SK-N-SH (cell line): ENCODE data around the gene GAN.

Experiments used
- EZH2phosphoT487 ChIP-seq: fragments of 200-600 bp; sonication (generic); IDR thresholded peaks from 2 replicates; pipeline ENCODE4 v1.6.1; 2017; ENCODE audit warnings: low read depth, mixed run types, mild to moderate bottlenecking, antibody characterized with exemption, moderate library complexity, borderline replicate concordance
- TF ChIP-seq, protein P1 (sequence below): fragments of 200-600 bp; sonication (generic); IDR thresholded peaks from 2 replicates; pipeline ENCODE4 v1.6.1; 2017; ENCODE audit warnings: antibody characterized with exemption, mild to moderate bottlenecking, moderate library complexity

DNA sequence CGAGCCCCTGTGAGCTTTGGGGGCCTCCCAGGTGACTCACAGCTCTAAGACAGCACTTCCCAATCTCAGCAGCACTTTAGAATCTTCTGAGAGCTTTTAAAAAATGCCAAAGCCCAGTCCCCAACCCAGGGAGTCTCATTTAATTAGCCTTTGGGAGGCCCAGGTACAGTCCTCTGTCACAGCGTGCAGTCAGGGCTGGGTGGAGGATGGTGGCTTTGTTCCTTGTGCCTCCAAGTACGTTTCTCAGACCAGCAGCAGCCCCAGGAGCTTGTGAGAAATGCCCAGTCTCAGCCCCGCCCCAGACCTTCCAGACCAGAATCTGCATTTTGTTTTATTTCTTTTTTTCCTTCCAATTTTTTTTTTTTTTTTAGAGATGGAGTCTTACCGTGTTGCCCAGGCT lies 102.4 kb downstream of the GAN start:
- TF ChIP-seq, protein P1, sequence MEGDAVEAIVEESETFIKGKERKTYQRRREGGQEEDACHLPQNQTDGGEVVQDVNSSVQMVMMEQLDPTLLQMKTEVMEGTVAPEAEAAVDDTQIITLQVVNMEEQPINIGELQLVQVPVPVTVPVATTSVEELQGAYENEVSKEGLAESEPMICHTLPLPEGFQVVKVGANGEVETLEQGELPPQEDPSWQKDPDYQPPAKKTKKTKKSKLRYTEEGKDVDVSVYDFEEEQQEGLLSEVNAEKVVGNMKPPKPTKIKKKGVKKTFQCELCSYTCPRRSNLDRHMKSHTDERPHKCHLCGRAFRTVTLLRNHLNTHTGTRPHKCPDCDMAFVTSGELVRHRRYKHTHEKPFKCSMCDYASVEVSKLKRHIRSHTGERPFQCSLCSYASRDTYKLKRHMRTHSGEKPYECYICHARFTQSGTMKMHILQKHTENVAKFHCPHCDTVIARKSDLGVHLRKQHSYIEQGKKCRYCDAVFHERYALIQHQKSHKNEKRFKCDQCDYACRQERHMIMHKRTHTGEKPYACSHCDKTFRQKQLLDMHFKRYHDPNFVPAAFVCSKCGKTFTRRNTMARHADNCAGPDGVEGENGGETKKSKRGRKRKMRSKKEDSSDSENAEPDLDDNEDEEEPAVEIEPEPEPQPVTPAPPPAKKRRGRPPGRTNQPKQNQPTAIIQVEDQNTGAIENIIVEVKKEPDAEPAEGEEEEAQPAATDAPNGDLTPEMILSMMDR: no peak
- no peak for TF ChIP-seq EZH2phosphoT487
